HEK293 (cell line): ENCODE data around the gene KCNIP4.

Source experiments
- ZNF132 ChIP-seq: fragments of 450-650 bp; formaldehyde crosslinking; IDR thresholded peaks from 2 replicates; pipeline ENCODE4 v1.5.1; 2017; ENCODE audit warnings: missing biosample characterization, missing genetic modification characterization, borderline replicate concordance
- TF ChIP-seq, protein P1 (sequence below): fragments of 450-650 bp; formaldehyde crosslinking; IDR thresholded peaks from 2 replicates; pipeline ENCODE4 v1.5.1; 2016; ENCODE audit warnings: missing biosample characterization, missing genetic modification characterization

DNA sequence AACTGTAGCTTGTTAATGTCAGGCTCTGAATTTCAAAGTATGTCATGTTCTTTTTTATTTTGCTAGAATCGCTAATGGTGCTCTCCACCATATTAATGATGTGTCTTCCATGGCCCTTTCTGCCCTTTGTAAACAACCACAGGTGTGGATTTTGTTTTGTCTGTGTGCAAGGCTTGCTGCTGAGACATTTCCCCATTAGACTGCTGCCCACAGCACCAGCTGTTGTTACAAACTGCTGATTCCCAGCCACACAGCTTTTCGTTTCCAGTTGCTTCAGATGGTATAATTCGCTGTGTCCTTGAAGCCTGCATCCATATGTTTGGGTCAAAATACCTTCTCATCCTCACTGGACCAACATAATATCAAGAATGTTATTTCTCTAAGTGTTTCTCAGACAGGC, 32.8 kb downstream of the KCNIP4 start:
- TF ChIP-seq ZNF132 (tag by site-specific recombination): no peak
- TF ChIP-seq, protein P1, sequence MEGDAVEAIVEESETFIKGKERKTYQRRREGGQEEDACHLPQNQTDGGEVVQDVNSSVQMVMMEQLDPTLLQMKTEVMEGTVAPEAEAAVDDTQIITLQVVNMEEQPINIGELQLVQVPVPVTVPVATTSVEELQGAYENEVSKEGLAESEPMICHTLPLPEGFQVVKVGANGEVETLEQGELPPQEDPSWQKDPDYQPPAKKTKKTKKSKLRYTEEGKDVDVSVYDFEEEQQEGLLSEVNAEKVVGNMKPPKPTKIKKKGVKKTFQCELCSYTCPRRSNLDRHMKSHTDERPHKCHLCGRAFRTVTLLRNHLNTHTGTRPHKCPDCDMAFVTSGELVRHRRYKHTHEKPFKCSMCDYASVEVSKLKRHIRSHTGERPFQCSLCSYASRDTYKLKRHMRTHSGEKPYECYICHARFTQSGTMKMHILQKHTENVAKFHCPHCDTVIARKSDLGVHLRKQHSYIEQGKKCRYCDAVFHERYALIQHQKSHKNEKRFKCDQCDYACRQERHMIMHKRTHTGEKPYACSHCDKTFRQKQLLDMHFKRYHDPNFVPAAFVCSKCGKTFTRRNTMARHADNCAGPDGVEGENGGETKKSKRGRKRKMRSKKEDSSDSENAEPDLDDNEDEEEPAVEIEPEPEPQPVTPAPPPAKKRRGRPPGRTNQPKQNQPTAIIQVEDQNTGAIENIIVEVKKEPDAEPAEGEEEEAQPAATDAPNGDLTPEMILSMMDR (tag by site-specific recombination): no peak
